Brain pericyte (primary cell): ENCODE data around the gene PPP6R3.
"Not testable (repeated sequence)": the region's sequence is repeated elsewhere in the genome, so short reads cannot be mapped to it uniquely, and the experiment has no call there.

ENCODE experiments used
- DNase-seq: peaks from one replicate; pipeline ENCODE4 v3.0.0-alpha.2; 2012; ENCODE audit warnings: low read depth, low spot score

The PPP6R3 gene

GRCh38 chr11:68598816-68599653 lies 138.5 kb downstream of the PPP6R3 start:
- no peak for DNase-seq

GRCh38 chr11:68601147-68601546 lies 140.6 kb downstream of the PPP6R3 start:
- no peak for DNase-seq

GRCh38 chr11:68609761-68610160 lies 149.2 kb downstream of the PPP6R3 start:
- no peak for DNase-seq

GRCh38 chr11:68610452-68611116 lies 150.0 kb downstream of the PPP6R3 start:
- DNase-seq, result no peak

- DNase-seq, result no peak
Observed at GRCh38 chr11:68615657-68616056, 155.1 kb downstream of the PPP6R3 start.

- no peak for DNase-seq
Observed at GRCh38 chr11:68617925-68618809, 157.6 kb downstream of the PPP6R3 start.

- no peak for DNase-seq
Observed at GRCh38 chr11:68621826-68622225, 161.3 kb downstream of the PPP6R3 start.

GRCh38 chr11:68623706-68624105 lies 163.2 kb downstream of the PPP6R3 start:
- not testable (repeated sequence) for DNase-seq

- DNase-seq, result not testable (repeated sequence)
Observed at GRCh38 chr11:68625069-68625468, 164.5 kb downstream of the PPP6R3 start.

GRCh38 chr11:68626236-68626635 lies 165.7 kb downstream of the PPP6R3 start:
- not testable (repeated sequence) for DNase-seq

GRCh38 chr11:68628837-68629236 lies 168.3 kb downstream of the PPP6R3 start:
- DNase-seq, result not testable (repeated sequence)

- not testable (repeated sequence) for DNase-seq
Observed at GRCh38 chr11:68632375-68632774, 171.8 kb downstream of the PPP6R3 start.

- no peak for DNase-seq
Observed at GRCh38 chr11:68632802-68633201, 172.2 kb downstream of the PPP6R3 start.

- not testable (repeated sequence) for DNase-seq
Observed at GRCh38 chr11:68634606-68635005, 174.1 kb downstream of the PPP6R3 start.

- not testable (repeated sequence) for DNase-seq
Observed at GRCh38 chr11:68635172-68635571, 174.6 kb downstream of the PPP6R3 start.

- DNase-seq, result not testable (repeated sequence)
Observed at GRCh38 chr11:68635883-68636282, 175.3 kb downstream of the PPP6R3 start.

- not testable (repeated sequence) for DNase-seq
Observed at GRCh38 chr11:68639322-68639721, 178.8 kb downstream of the PPP6R3 start.

GRCh38 chr11:68641880-68642279 lies 181.3 kb downstream of the PPP6R3 start:
- DNase-seq, result no peak

- DNase-seq, result peak; percentile 42
Observed at GRCh38 chr11:68643585-68643984, 183.0 kb downstream of the PPP6R3 start.

GRCh38 chr11:68646832-68647231 lies 186.3 kb downstream of the PPP6R3 start:
- no peak for DNase-seq

GRCh38 chr11:68649851-68650555 lies 189.5 kb downstream of the PPP6R3 start:
- DNase-seq, result no peak
